Mucosa of rectum (tissue), 2 donors: Measurements from ENCODE around the gene PEAK1.

Experiments
- H3K27ac ChIP-seq, 2 donors: one replicate each; pipeline ENCODE4 v1.7.0; 2013; ENCODE audit warnings: inconsistent platforms in 2 of 2, low read depth in 2 of 2, low read length in 2 of 2
- H3K27me3 ChIP-seq, 2 donors: one replicate each; pipeline ENCODE4 v1.7.0; 2013; ENCODE audit warnings: low read length in 2 of 2; ENCODE audit not compliant: control insufficient read depth in 2 of 2, insufficient read depth in 2 of 2
- H3K36me3 ChIP-seq, 2 donors: one replicate each; pipeline ENCODE4 v1.7.0; 2013; ENCODE audit warnings: low read length in 2 of 2; ENCODE audit not compliant: control insufficient read depth in 2 of 2, insufficient read depth in 2 of 2
- H3K4me1 ChIP-seq, 2 donors: one replicate each; pipeline ENCODE4 v1.7.0; 2013; ENCODE audit warnings: low read length in 2 of 2, mild to moderate bottlenecking in 1 of 2; ENCODE audit not compliant: control insufficient read depth in 2 of 2, insufficient read depth in 2 of 2
- H3K4me3 ChIP-seq, 2 donors: one replicate each; pipeline ENCODE4 v1.7.0; 2013; ENCODE audit warnings: low read length in 2 of 2
- H3K9ac ChIP-seq, 2 donors: one replicate each; pipeline ENCODE4 v1.7.0; 2013; ENCODE audit warnings: low read length in 2 of 2, low read depth in 1 of 2, mild to moderate bottlenecking in 1 of 2
- H3K9me3 ChIP-seq, 2 donors: one replicate each; pipeline ENCODE4 v1.7.0; 2013; ENCODE audit warnings: low read length in 2 of 2; ENCODE audit not compliant: control insufficient read depth in 2 of 2
- donor health status: healthy.
- donor health status: Normal muscosa, but diverticular disease.

PEAK1 gene

DNA sequence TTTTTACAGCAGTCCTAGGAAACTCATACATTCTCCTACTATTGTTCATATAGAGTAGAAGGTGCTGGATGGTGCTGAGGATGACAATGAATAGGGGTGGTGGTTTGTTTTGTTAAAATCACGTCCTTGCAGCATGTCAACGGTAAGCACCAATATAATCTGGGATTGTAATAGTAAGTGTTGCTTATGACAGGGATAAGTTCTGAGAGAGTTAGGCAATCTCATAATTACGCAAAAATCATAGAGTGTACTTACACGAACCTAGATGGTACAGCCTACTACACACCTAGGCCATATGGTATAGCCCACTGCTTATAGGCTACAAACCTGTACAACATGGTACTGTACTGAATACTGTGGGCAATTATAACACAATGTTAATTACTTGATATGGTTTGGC is 284.7 kb downstream of the PEAK1 start:
- Histone ChIP-seq H3K27me3 (no peaks in the 10 kb centered on the region), H3K4me3 (no peak overlapping the region), H3K27ac (no peak overlapping the region), H3K4me1 (peaks cover 4 to 12% of the 10 kb centered on the region in 2 donors), H3K36me3 (peaks cover 8 to 12% of the 10 kb centered on the region in 2 donors), H3K9me3 (no peaks in the 10 kb centered on the region), H3K9ac (no peak overlapping the region)

DNA sequence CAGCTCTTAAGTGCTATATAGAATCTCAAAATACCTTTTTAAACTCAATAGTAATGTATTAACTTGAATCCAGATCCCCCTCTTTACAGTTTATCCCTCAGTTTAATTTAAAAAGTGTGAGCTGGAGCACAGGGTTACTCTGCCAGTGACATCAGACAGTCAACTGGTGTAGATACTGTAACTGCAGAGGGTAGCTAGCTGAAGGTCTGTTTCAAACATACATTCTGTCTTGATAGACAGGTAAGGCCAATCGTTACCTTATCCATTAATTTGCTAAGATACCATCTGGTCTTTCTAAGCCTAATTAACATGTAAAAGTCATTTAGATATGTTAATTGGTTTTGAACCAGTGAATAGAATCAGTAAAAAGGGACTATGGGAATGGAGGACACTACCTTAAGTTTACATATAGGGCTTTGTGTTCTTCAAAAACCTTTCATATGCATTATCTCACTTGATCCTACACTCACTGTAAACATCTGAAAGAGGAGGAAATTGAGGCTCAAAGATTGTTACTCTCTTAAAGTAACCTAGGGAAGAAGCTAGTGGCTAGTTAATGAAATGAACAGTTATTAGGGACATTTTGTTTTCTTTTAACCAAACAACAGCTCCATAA is 289.5 kb downstream of the PEAK1 start:
- H3K36me3 ChIP-seq: peaks cover 8 to 12% of the 10 kb centered on the region in 2 donors
- no peaks in the 10 kb centered on the region for H3K9me3 ChIP-seq
- peaks cover 0 to 4% of the 10 kb centered on the region in 2 donors for H3K4me1 ChIP-seq
- no peak overlapping the region for H3K4me3 ChIP-seq
- H3K9ac ChIP-seq: no peak overlapping the region
- no peak overlapping the region for H3K27ac ChIP-seq
- H3K27me3 ChIP-seq: no peaks in the 10 kb centered on the region

DNA sequence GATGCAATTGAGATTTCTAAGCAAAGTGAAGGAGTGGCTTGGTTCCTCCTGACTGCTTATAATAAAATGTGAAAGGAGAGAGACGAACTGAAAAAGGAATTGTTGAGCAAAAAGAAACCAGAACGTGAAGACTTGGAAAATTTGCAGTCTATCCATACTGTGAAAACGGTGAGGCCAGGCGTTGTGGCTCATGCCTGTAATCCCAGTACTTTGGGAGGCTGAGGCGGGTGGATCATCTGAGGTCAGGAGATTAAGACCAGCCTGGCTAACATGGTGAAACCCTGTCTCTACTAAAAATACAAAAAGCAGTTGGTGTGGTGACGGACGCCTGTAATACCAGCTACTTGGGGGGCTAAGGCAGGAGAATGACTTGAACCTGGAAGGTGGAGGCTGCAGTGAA is 292.3 kb downstream of the PEAK1 start:
- no peaks in the 10 kb centered on the region for H3K9me3 ChIP-seq
- no peaks in the 10 kb centered on the region for H3K27me3 ChIP-seq
- no peak overlapping the region for H3K27ac ChIP-seq
- H3K4me1 ChIP-seq: peaks cover 0 to 4% of the 10 kb centered on the region in 2 donors
- H3K36me3 ChIP-seq: peaks cover 3% of the 10 kb centered on the region in 2 donors
- no peak overlapping the region for H3K4me3 ChIP-seq
- H3K9ac ChIP-seq: no peak overlapping the region

GRCh38 chr15:77126529-77127326 is 293.2 kb downstream of the PEAK1 start:
- no peak overlapping the region for H3K27ac ChIP-seq
- H3K9ac ChIP-seq: no peak overlapping the region
- H3K4me1 ChIP-seq: peaks cover 0 to 4% of the 10 kb centered on the region in 2 donors
- H3K36me3 ChIP-seq: peaks cover 2 to 3% of the 10 kb centered on the region in 2 donors
- H3K27me3 ChIP-seq: no peaks in the 10 kb centered on the region
- H3K9me3 ChIP-seq: no peaks in the 10 kb centered on the region
- H3K4me3 ChIP-seq: no peak overlapping the region

DNA sequence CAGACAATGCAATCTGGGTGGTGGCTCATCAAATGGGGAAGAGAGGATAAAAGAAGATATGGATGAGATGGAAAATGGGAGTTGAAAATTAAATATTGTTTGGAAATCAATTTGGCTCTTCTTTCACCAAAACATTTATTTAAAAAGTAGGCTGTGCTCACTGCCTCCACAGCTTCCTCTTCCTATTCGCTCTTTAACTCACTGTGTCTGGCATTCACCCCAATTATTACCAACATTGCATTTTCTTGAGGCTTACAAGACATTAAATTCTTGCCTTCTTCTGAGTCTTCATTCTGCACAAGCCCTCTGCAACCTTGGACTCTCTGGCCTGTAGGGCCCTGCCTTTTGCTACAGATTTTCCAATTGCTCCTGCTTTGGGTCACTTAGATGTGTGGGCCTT is 296.1 kb downstream of the PEAK1 start:
- Histone ChIP-seq H3K9me3 (no peaks in the 10 kb centered on the region), H3K4me1 (peaks cover 0 to 7% of the 10 kb centered on the region in 2 donors), H3K27ac (no peak overlapping the region), H3K9ac (no peak overlapping the region), H3K4me3 (no peak overlapping the region), H3K36me3 (no peaks in the 10 kb centered on the region), H3K27me3 (no peaks in the 10 kb centered on the region)

GRCh38 chr15:77122576-77122975 is 297.3 kb downstream of the PEAK1 start:
- no peak overlapping the region for H3K9ac ChIP-seq
- no peaks in the 10 kb centered on the region for H3K27me3 ChIP-seq
- H3K36me3 ChIP-seq: no peaks in the 10 kb centered on the region
- no peaks in the 10 kb centered on the region for H3K9me3 ChIP-seq
- H3K27ac ChIP-seq: no peak overlapping the region
- H3K4me1 ChIP-seq: peaks cover 0 to 5% of the 10 kb centered on the region in 2 donors
- H3K4me3 ChIP-seq: no peak overlapping the region

GRCh38 chr15:77121599-77121998 is 298.3 kb downstream of the PEAK1 start:
- Histone ChIP-seq H3K9ac (no peak overlapping the region), H3K9me3 (no peaks in the 10 kb centered on the region), H3K27ac (no peak overlapping the region), H3K27me3 (no peaks in the 10 kb centered on the region), H3K4me1 (peaks cover 0 to 5% of the 10 kb centered on the region in 2 donors), H3K36me3 (no peaks in the 10 kb centered on the region), H3K4me3 (no peak overlapping the region)

- Histone ChIP-seq H3K4me3 (no peak overlapping the region), H3K27me3 (no peaks in the 10 kb centered on the region), H3K4me1 (peaks cover 0 to 10% of the 10 kb centered on the region in 2 donors), H3K9ac (no peak overlapping the region), H3K9me3 (no peaks in the 10 kb centered on the region), H3K27ac (no peak overlapping the region), H3K36me3 (no peaks in the 10 kb centered on the region)
These were observed 299.3 kb downstream of the PEAK1 start for GRCh38 chr15:77120576-77120975.

DNA sequence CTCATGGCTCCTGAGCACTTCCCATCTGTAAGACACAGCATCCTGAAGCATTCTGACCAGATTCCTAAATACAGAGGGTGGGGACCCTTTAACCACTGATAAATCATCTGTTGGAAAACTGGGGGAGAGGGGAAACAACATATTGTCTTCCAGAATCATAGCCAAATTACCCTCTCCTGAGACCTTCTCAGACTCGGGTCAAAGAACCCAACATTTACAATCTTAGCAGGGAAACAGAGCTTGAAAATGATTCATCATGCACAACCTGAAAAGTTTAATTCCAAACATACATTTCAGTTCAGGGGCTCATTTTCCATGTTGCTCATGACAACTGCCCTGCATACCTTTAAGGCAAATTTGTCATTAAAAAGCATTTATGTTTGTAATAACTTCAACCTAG is 300.5 kb downstream of the PEAK1 start:
- Histone ChIP-seq H3K27me3 (no peaks in the 10 kb centered on the region), H3K27ac (no peak overlapping the region), H3K9ac (no peak overlapping the region), H3K9me3 (no peaks in the 10 kb centered on the region), H3K4me3 (no peak overlapping the region), H3K4me1 (peaks cover 4 to 15% of the 10 kb centered on the region in 2 donors), H3K36me3 (peaks cover 4 to 6% of the 10 kb centered on the region in 2 donors)

- Histone ChIP-seq H3K9me3 (no peaks in the 10 kb centered on the region), H3K9ac (no peak overlapping the region), H3K27ac (no peak overlapping the region), H3K4me1 (peaks cover 6 to 19% of the 10 kb centered on the region in 2 donors), H3K4me3 (no peak overlapping the region), H3K36me3 (peaks cover 9 to 11% of the 10 kb centered on the region in 2 donors), H3K27me3 (no peaks in the 10 kb centered on the region)
These were observed 301.0 kb downstream of the PEAK1 start for GRCh38 chr15:77118882-77119321.
